ENCODE measurements around the gene PRCC. TPM values are rescaled to one million over a fixed set of nuclear protein-coding genes. Genes with fewer than 3 reads are reported as not detected.
A peak's percentile ranks its signal among the peaks of the same experiment; 100 is the strongest.

PRCC gene
- total RNA-seq, 6 experiments from 2014 or later, result 67.0 to 79.3 (median 71.5) TPM

GRCh38 chr1:156738407-156738806 lies 28.9 kb upstream of the PRCC start:
- no peak for DNase-seq
- no peak for TF ChIP-seq CTCF (IDR thresholded peaks at IDR 0.05)
- Mint-ChIP-seq H3K27ac (no peak overlapping the region), H3K4me3 (no peak overlapping the region), H3K36me3 (ENCODE audit: low read depth) (peaks cover 43% of the 10 kb centered on the region), H3K27me3 (ENCODE audit: insufficient read depth) (peaks cover 7% of the 10 kb centered on the region), H3K4me1 (ENCODE audit: low read depth) (peaks cover 22% of the 10 kb centered on the region), H3K9me3 (no peaks in the 10 kb centered on the region)

- H3K4me1 Mint-ChIP-seq (ENCODE audit: low read depth), result peaks cover 22% of the 10 kb centered on the region
- no peak for TF ChIP-seq CTCF (IDR thresholded peaks at IDR 0.05)
- peak overlapping the region; percentile 60; the same call in 1 of the 2 replicates for H3K27ac Mint-ChIP-seq
- DNase-seq, result no peak
- H3K36me3 Mint-ChIP-seq (ENCODE audit: low read depth), result peaks cover 43% of the 10 kb centered on the region
- peaks cover 7% of the 10 kb centered on the region for H3K27me3 Mint-ChIP-seq (ENCODE audit: insufficient read depth)
- H3K4me3 Mint-ChIP-seq, result no peak overlapping the region
- no peaks in the 10 kb centered on the region for H3K9me3 Mint-ChIP-seq
Observed at GRCh38 chr1:156738916-156739315, 28.4 kb upstream of the PRCC start.

- peak overlapping the region; percentile 92 for H3K27ac Mint-ChIP-seq
- TF ChIP-seq CTCF (IDR thresholded peaks at IDR 0.05), result no peak
- peaks cover 25% of the 10 kb centered on the region for H3K4me1 Mint-ChIP-seq (ENCODE audit: low read depth)
- H3K36me3 Mint-ChIP-seq (ENCODE audit: low read depth), result peaks cover 45% of the 10 kb centered on the region
- H3K9me3 Mint-ChIP-seq, result no peaks in the 10 kb centered on the region
- peaks cover 7% of the 10 kb centered on the region for H3K27me3 Mint-ChIP-seq (ENCODE audit: insufficient read depth)
- DNase-seq, result no peak
- peak overlapping the region; percentile 99 for H3K4me3 Mint-ChIP-seq
Observed at GRCh38 chr1:156740237-156740740, 27.0 kb upstream of the PRCC start.

- Mint-ChIP-seq H3K4me1 (ENCODE audit: low read depth) (peaks cover 31% of the 10 kb centered on the region), H3K4me3 (peak within 1 kb of the TSS; percentile 99), H3K27me3 (ENCODE audit: insufficient read depth) (peaks cover 7% of the 10 kb centered on the region), H3K9me3 (no peaks in the 10 kb centered on the region), H3K27ac (peak within 1 kb of the TSS; percentile 92), H3K36me3 (ENCODE audit: low read depth) (peaks cover 52% of the 10 kb centered on the region)
- TF ChIP-seq CTCF (IDR thresholded peaks at IDR 0.05), result no peak
- peak; percentile 100 for DNase-seq
Observed at GRCh38 chr1:156740741-156741480, 26.4 kb upstream of the PRCC start, which contains the start of gene MRPL24. TSS of gene MRPL24 (minus strand) at chr1:156741088. CDS start at chr1:156738704, 2,384 bp downstream.

GRCh38 chr1:156741481-156741983 lies 25.8 kb upstream of the PRCC start:
- Mint-ChIP-seq H3K27me3 (ENCODE audit: insufficient read depth) (peaks cover 7% of the 10 kb centered on the region), H3K9me3 (no peaks in the 10 kb centered on the region), H3K4me3 (peak overlapping the region; percentile 99), H3K36me3 (ENCODE audit: low read depth) (peaks cover 55% of the 10 kb centered on the region), H3K27ac (peak overlapping the region; percentile 92), H3K4me1 (ENCODE audit: low read depth) (peaks cover 37% of the 10 kb centered on the region)
- TF ChIP-seq CTCF (IDR thresholded peaks at IDR 0.05), result no peak
- DNase-seq, result no peak

Measured in HFFc6 (cell line).